K562 (cell line): Measurements from ENCODE around the gene RPL14. TPM values are rescaled to one million over a fixed set of nuclear protein-coding genes. Genes with fewer than 3 reads are reported as not detected.

Source experiments
- BMI1 ChIP-seq: fragments of 150-350 bp; IDR thresholded peaks from 2 replicates; pipeline ENCODE4 v1.6.1; 2014; ENCODE audit warnings: low read length
- CTBP1 ChIP-seq: fragments of 450-650 bp; IDR thresholded peaks from 2 replicates; pipeline ENCODE4 v1.6.1; 2016; ENCODE audit warnings: borderline replicate concordance
- GATA2 ChIP-seq: sonication (generic); formaldehyde crosslinking; IDR thresholded peaks from 2 replicates; pipeline ENCODE4 v1.4.0; 2020; ENCODE audit warnings: mild to moderate bottlenecking, missing genetic modification reagents
- HDGF ChIP-seq: fragments of 450-650 bp; IDR thresholded peaks from 2 replicates; pipeline ENCODE4 v1.6.1; 2016
- HMG20B ChIP-seq: fragments of 250-450 bp; sonication (Bioruptor Pico); IDR thresholded peaks from 2 replicates; pipeline ENCODE4 v1.5.0; 2021; ENCODE audit warnings: mild to moderate bottlenecking
- IFI16 ChIP-seq: fragments of 250-450 bp; sonication (Bioruptor Pico); IDR thresholded peaks from 2 replicates; pipeline ENCODE4 v2.1.2; 2022; ENCODE audit warnings: mild to moderate bottlenecking, inconsistent platforms
- LEF1 ChIP-seq: fragments of 450-650 bp; IDR thresholded peaks from 2 replicates; pipeline ENCODE4 v1.6.1; 2016; ENCODE audit warnings: mild to moderate bottlenecking
- MAFG ChIP-seq: fragments of 450-650 bp; conservative IDR thresholded peaks from 2 replicates; pipeline ENCODE4 v1.6.1; 2016; ENCODE audit warnings: missing genetic modification characterization, missing compliant biosample characterization
- MCM5 ChIP-seq: fragments of 450-650 bp; IDR thresholded peaks from 2 replicates; pipeline ENCODE4 v1.6.1; 2016; ENCODE audit warnings: low read depth
- MECOM ChIP-seq: fragments of 250-450 bp; sonication (Bioruptor Pico); IDR thresholded peaks from 2 replicates; pipeline ENCODE4 v1.8.0; 2022; ENCODE audit warnings: inconsistent platforms
- MIER1 ChIP-seq: fragments of 450-650 bp; IDR thresholded peaks from 2 replicates; pipeline ENCODE4 v1.6.1; 2016; ENCODE audit warnings: antibody characterized with exemption, mild to moderate bottlenecking, low read depth
- NR2C1 ChIP-seq, 2 experiments: fragments of 450-650 bp; IDR thresholded peaks; 2 replicates each; pipeline ENCODE4 v1.6.1; 2017; ENCODE audit warnings: mild to moderate bottlenecking in 2 of 2, antibody characterized with exemption in 1 of 2, inconsistent platforms in 1 of 2, missing compliant biosample characterization in 1 of 2, missing genetic modification characterization in 1 of 2
- RNF2 ChIP-seq: sonication (generic); IDR thresholded peaks from 2 replicates; pipeline ENCODE4 v1.6.1; 2016
- SUPT5H ChIP-seq: fragments of 450-650 bp; IDR thresholded peaks from 2 replicates; pipeline ENCODE4 v1.6.1; 2016
- TBL1XR1 ChIP-seq, 2 experiments: IDR thresholded peaks; 2 replicates each; pipeline ENCODE4 v1.6.1; 2012; ENCODE audit warnings: improper control_type of control experiment in 2 of 2, low read length in 2 of 2, mild to moderate bottlenecking in 1 of 2
- TEAD2 ChIP-seq: fragments of 450-650 bp; IDR thresholded peaks from 2 replicates; pipeline ENCODE4 v1.6.1; 2016; ENCODE audit warnings: missing genetic modification characterization, control low read depth, missing compliant biosample characterization
- TRIM28 ChIP-seq: fragments of 450-650 bp; IDR thresholded peaks from 2 replicates; pipeline ENCODE4 v1.6.1; 2017
- ZC3H8 ChIP-seq: fragments of 450-650 bp; IDR thresholded peaks from 2 replicates; pipeline ENCODE4 v1.6.1; 2017
- ZNF121 ChIP-seq: sonication (generic); formaldehyde crosslinking; conservative IDR thresholded peaks from 2 replicates; pipeline ENCODE4 v1.8.0; 2022; ENCODE audit warnings: missing genetic modification reagents
- ZNF695 ChIP-seq: fragments of 450-650 bp; formaldehyde crosslinking; IDR thresholded peaks from 2 replicates; pipeline ENCODE4 v1.4.0; 2020; ENCODE audit warnings: mild to moderate bottlenecking, moderate library complexity
- polyA plus RNA-seq, 8 experiments: library from polyadenylated mRNA; depleted of rRNA in 4 of 8; stranded (reverse) in 5 of 8; unstranded in 3 of 8; fragments of >200 nt; fragmentation: Nextera tagmentation in 2 of 8; fragmentation: Illumina TruSeq in 1 of 8; extraction: Ambion mirVana in 2 of 8; extraction: Trizol in 1 of 8; gene quantifications; 2 replicates each; pipeline versions ENCODE4 v1.2.1 to v1.2.3, GENCODE V29; 2011 to 2014; ENCODE audit warnings: inconsistent platforms in 1 of 8, missing spikeins in 1 of 8
- total RNA-seq, 7 experiments: library from RNA; depleted of rRNA in 6 of 7; stranded (reverse); fragments of >200 nt in 6 of 7; fragmentation: Illumina TruSeq in 2 of 7; extraction: Trizol in 2 of 7; gene quantifications; 2 replicates each; pipeline versions ENCODE4 v1.2.1 to v1.2.3, GENCODE V29; 2011 to 2021; ENCODE audit warnings: low replicate concordance in 1 of 7
- TF ChIP-seq, protein P1 (sequence below): sonication (generic); formaldehyde crosslinking; IDR thresholded peaks from 2 replicates; pipeline ENCODE4 v1.8.0; 2022; ENCODE audit warnings: missing genetic modification reagents, mild to moderate bottlenecking, borderline replicate concordance
- TF ChIP-seq, protein P2 (sequence below): fragments of 250-450 bp; sonication (Bioruptor Pico); IDR thresholded peaks from 2 replicates; pipeline ENCODE4 v1.5.0; 2021; ENCODE audit warnings: mild to moderate bottlenecking, borderline replicate concordance
- TF ChIP-seq, protein P3 (sequence below): fragments of 450-650 bp; IDR thresholded peaks from 2 replicates; pipeline ENCODE4 v1.6.1; 2016; ENCODE audit warnings: low read depth, mild to moderate bottlenecking, moderate library complexity
- TF ChIP-seq, protein P4 (sequence below): sonication (generic); formaldehyde crosslinking; IDR thresholded peaks from 2 replicates; pipeline ENCODE4 v1.8.1; 2023; ENCODE audit warnings: mild to moderate bottlenecking, missing genetic modification reagents, moderate library complexity
- TF ChIP-seq, protein P5 (sequence below): fragments of 200-800 bp; sonication (Bioruptor generic); IDR thresholded peaks from 2 replicates; pipeline ENCODE4 v1.6.1; 2017; ENCODE audit warnings: missing genetic modification characterization, missing compliant biosample characterization

RPL14 gene
- total and polyA plus RNA-seq, 9 of the 15 experiments (the other 6 are each of a cell fraction or from before 2014, with no cell fraction given) = 851 to 4,649 (median 2,133) TPM

DNA sequence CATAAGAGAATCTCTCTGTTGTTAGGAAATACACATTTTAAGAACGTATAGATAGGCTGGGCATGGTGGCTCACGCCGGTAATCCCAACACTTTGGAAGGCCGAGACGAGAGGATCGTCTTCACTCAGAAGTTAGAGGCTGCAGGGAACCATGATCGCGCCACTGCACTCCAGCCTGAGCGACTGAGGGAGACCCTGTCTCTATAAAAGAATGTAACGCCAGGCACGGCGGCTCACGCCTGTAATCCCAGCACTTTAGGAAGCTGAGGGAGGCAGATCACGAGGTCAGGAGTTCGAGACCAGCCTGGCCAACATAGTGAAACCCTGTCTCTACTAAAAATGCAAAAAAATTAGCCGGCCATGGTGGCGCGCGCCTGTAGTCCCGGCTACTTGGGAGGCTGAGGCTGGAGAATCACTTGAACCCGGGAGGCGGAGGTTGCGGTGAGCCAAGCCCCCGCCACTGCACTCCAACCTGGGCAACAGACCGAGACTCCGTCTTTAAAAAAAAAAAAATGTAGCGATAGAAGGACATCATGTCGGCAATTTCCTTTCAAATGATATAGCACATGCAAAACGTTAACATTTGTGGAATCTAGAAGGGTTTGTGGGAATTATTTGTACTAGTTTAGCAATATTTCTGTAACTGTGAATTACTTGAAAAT lies 730 bp upstream of the RPL14 start (continued):
- TF ChIP-seq, protein P1, sequence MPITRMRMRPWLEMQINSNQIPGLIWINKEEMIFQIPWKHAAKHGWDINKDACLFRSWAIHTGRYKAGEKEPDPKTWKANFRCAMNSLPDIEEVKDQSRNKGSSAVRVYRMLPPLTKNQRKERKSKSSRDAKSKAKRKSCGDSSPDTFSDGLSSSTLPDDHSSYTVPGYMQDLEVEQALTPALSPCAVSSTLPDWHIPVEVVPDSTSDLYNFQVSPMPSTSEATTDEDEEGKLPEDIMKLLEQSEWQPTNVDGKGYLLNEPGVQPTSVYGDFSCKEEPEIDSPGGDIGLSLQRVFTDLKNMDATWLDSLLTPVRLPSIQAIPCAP (CRISPR knock-in tag) = no peak
- TF ChIP-seq MIER1 (0 out of 2 replicates have a peak, but pooled peaks have one; percentile 50), HDGF (no peak), MCM5 (no peak), HMG20B (no peak), ZNF121 (CRISPR knock-in tag) (peak; percentile 73), BMI1 (no peak), TBL1XR1 (IDR thresholded peaks at IDR 0.05; ENCODE audit: low read length in 2 of 2) (0 out of 4 replicates have a peak, but pooled peaks of 1 of the 2 experiments have one; percentile 28), RNF2 (peak; percentile 5; the same call in 1 of the 2 replicates), MECOM (CRISPR knock-in tag) (peak; percentile 64; the same call in 1 of the 2 replicates), IFI16 (CRISPR knock-in tag) (no peak), TRIM28 (0 out of 2 replicates have a peak, but pooled peaks have one; percentile 46), ZC3H8 (0 out of 2 replicates have a peak, but pooled peaks have one; percentile 10), LEF1 (peak; percentile 31; the same call in 1 of the 2 replicates), GATA2 (CRISPR knock-in tag) (no peak), TEAD2 (tag) (no peak), NR2C1 (IDR thresholded peaks at IDR 0.05) (0 out of 2 replicates have a peak, but pooled peaks have one; percentile 15), NR2C1 (tag; IDR thresholded peaks at IDR 0.05) (no peak), CTBP1 (no peak), SUPT5H (no peak), ZNF695 (CRISPR knock-in tag) (no peak), MAFG (tag) (no peak)
- TF ChIP-seq, protein P2, sequence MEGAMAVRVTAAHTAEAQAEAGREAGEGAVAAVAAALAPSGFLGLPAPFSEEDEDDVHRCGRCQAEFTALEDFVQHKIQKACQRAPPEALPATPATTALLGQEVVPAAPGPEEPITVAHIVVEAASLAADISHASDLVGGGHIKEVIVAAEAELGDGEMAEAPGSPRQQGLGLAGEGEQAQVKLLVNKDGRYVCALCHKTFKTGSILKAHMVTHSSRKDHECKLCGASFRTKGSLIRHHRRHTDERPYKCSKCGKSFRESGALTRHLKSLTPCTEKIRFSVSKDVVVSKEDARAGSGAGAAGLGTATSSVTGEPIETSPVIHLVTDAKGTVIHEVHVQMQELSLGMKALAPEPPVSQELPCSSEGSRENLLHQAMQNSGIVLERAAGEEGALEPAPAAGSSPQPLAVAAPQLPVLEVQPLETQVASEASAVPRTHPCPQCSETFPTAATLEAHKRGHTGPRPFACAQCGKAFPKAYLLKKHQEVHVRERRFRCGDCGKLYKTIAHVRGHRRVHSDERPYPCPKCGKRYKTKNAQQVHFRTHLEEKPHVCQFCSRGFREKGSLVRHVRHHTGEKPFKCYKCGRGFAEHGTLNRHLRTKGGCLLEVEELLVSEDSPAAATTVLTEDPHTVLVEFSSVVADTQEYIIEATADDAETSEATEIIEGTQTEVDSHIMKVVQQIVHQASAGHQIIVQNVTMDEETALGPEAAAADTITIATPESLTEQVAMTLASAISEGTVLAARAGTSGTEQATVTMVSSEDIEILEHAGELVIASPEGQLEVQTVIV (CRISPR knock-in tag) = 0 out of 2 replicates have a peak, but pooled peaks have one; percentile 59
- TF ChIP-seq, protein P3, sequence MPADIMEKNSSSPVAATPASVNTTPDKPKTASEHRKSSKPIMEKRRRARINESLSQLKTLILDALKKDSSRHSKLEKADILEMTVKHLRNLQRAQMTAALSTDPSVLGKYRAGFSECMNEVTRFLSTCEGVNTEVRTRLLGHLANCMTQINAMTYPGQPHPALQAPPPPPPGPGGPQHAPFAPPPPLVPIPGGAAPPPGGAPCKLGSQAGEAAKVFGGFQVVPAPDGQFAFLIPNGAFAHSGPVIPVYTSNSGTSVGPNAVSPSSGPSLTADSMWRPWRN = no peak
- TF ChIP-seq, protein P4, sequence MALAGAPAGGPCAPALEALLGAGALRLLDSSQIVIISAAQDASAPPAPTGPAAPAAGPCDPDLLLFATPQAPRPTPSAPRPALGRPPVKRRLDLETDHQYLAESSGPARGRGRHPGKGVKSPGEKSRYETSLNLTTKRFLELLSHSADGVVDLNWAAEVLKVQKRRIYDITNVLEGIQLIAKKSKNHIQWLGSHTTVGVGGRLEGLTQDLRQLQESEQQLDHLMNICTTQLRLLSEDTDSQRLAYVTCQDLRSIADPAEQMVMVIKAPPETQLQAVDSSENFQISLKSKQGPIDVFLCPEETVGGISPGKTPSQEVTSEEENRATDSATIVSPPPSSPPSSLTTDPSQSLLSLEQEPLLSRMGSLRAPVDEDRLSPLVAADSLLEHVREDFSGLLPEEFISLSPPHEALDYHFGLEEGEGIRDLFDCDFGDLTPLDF (CRISPR knock-in tag) = 0 out of 2 replicates have a peak, but pooled peaks have one; percentile 56
- TF ChIP-seq, protein P5, sequence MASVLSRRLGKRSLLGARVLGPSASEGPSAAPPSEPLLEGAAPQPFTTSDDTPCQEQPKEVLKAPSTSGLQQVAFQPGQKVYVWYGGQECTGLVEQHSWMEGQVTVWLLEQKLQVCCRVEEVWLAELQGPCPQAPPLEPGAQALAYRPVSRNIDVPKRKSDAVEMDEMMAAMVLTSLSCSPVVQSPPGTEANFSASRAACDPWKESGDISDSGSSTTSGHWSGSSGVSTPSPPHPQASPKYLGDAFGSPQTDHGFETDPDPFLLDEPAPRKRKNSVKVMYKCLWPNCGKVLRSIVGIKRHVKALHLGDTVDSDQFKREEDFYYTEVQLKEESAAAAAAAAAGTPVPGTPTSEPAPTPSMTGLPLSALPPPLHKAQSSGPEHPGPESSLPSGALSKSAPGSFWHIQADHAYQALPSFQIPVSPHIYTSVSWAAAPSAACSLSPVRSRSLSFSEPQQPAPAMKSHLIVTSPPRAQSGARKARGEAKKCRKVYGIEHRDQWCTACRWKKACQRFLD (CRISPR knock-in tag) = 0 out of 2 replicates have a peak, but pooled peaks have one; percentile 15
